Fibroblast of peridontal ligament (primary cell): ENCODE results near the gene PTGER2.

ENCODE experiments used
- DNase-seq: peaks from one replicate; pipeline ENCODE4 v3.0.0-alpha.2; 2010; ENCODE audit errors: extremely low read depth

The PTGER2 gene

GRCh38 chr14:52313903-52314594 lies at the start of gene PTGER2:
TSS of gene PTGER2 (plus strand) at chr14:52314312. CDS start at chr14:52314549, 237 bp downstream.
- DNase-seq = peak; percentile 84

GRCh38 chr14:52265253-52265652 lies 48.9 kb upstream of the PTGER2 start:
- no peak for DNase-seq

GRCh38 chr14:52266179-52266578 lies 47.9 kb upstream of the PTGER2 start:
- peak; percentile 99 for DNase-seq

- DNase-seq = peak; percentile 39
Measured at GRCh38 chr14:52266782-52267181, 47.3 kb upstream of the PTGER2 start.

GRCh38 chr14:52267501-52268278 lies 46.4 kb upstream of the PTGER2 start, which contains the start of gene PTGDR:
TSS of gene PTGDR (plus strand) at chr14:52267698. CDS start at chr14:52267815, 117 bp downstream.
- peak; percentile 24 for DNase-seq

- DNase-seq = peak; percentile 26
Measured at GRCh38 chr14:52268279-52269061, 45.6 kb upstream of the PTGER2 start.

GRCh38 chr14:52269100-52269499 lies 45.0 kb upstream of the PTGER2 start:
- DNase-seq = no peak

- DNase-seq = no peak
Measured at GRCh38 chr14:52269982-52270381, 44.1 kb upstream of the PTGER2 start.

- DNase-seq = no peak
Measured at GRCh38 chr14:52271538-52271937, 42.6 kb upstream of the PTGER2 start.

GRCh38 chr14:52272375-52272774 lies 41.7 kb upstream of the PTGER2 start:
- peak; percentile 60 for DNase-seq

GRCh38 chr14:52275372-52275771 lies 38.7 kb upstream of the PTGER2 start:
- no peak for DNase-seq

GRCh38 chr14:52277552-52277951 lies 36.6 kb upstream of the PTGER2 start:
- DNase-seq = no peak

- DNase-seq = peak; percentile 20
Measured at GRCh38 chr14:52279408-52279807, 34.7 kb upstream of the PTGER2 start.

GRCh38 chr14:52283099-52283498 lies 31.0 kb upstream of the PTGER2 start:
- DNase-seq = no peak

- DNase-seq = peak; percentile 43
Measured at GRCh38 chr14:52286661-52287649, 27.2 kb upstream of the PTGER2 start.

GRCh38 chr14:52296378-52296777 lies 17.7 kb upstream of the PTGER2 start:
- DNase-seq = no peak

GRCh38 chr14:52298795-52299194 lies 15.3 kb upstream of the PTGER2 start:
- no peak for DNase-seq

- peak; percentile 86 for DNase-seq
Measured at GRCh38 chr14:52299692-52300278, 14.3 kb upstream of the PTGER2 start.

- no peak for DNase-seq
Measured at GRCh38 chr14:52303236-52303635, 10.9 kb upstream of the PTGER2 start.

GRCh38 chr14:52304248-52304904 lies 9.7 kb upstream of the PTGER2 start:
- peak; percentile 59 for DNase-seq
